RWPE2 (cell line): ENCODE data around the gene CSAD.

Experiments used
- ATAC-seq: fragments of 200-7000 bp; cut with Tn5 transposase; 3 replicates; pipeline ENCODE4 v1.9.1; 2021; ENCODE audit warnings: low read depth
- DNase-seq: peaks from one replicate; pipeline ENCODE4 v3.0.0-alpha.2; 2020; ENCODE audit warnings: low spot score
- H3K27ac ChIP-seq: fragments of 450-650 bp; 2 replicates; pipeline ENCODE4 v1.5.1; 2017; ENCODE audit warnings: mild to moderate bottlenecking; ENCODE audit not compliant: poor library complexity, severe bottlenecking
- H3K27me3 ChIP-seq: fragments of 250-450 bp; sonication (Bioruptor Pico); 2 replicates; pipeline ENCODE4 v1.5.1; 2021; ENCODE audit warnings: mild to moderate bottlenecking, moderate library complexity; ENCODE audit not compliant: insufficient read depth, poor library complexity, severe bottlenecking
- H3K36me3 ChIP-seq: fragments of 250-450 bp; sonication (Bioruptor Pico); 2 replicates; pipeline ENCODE4 v1.5.1; 2020; ENCODE audit warnings: low read depth, mild to moderate bottlenecking, moderate library complexity
- H3K4me1 ChIP-seq: fragments of 250-450 bp; sonication (Bioruptor Pico); 2 replicates; pipeline ENCODE4 v1.5.1; 2021; ENCODE audit warnings: mild to moderate bottlenecking, moderate library complexity; ENCODE audit not compliant: insufficient read depth, poor library complexity, severe bottlenecking
- H3K4me3 ChIP-seq: fragments of 250-450 bp; sonication (Bioruptor Pico); 2 replicates; pipeline ENCODE4 v1.5.1; 2021; ENCODE audit warnings: mild to moderate bottlenecking, moderate library complexity; ENCODE audit not compliant: severe bottlenecking
- H3K9me3 ChIP-seq: fragments of 250-450 bp; sonication (Bioruptor Pico); 2 replicates; pipeline ENCODE4 v1.5.1; 2021; ENCODE audit warnings: mild to moderate bottlenecking, moderate library complexity; ENCODE audit not compliant: severe bottlenecking
- CTCF ChIP-seq: fragments of 450-650 bp; IDR thresholded peaks from one replicate; pipeline ENCODE4 v1.5.1; 2017; ENCODE audit warnings: mild to moderate bottlenecking, moderate library complexity; ENCODE audit not compliant: poor library complexity, severe bottlenecking

CSAD gene

DNA sequence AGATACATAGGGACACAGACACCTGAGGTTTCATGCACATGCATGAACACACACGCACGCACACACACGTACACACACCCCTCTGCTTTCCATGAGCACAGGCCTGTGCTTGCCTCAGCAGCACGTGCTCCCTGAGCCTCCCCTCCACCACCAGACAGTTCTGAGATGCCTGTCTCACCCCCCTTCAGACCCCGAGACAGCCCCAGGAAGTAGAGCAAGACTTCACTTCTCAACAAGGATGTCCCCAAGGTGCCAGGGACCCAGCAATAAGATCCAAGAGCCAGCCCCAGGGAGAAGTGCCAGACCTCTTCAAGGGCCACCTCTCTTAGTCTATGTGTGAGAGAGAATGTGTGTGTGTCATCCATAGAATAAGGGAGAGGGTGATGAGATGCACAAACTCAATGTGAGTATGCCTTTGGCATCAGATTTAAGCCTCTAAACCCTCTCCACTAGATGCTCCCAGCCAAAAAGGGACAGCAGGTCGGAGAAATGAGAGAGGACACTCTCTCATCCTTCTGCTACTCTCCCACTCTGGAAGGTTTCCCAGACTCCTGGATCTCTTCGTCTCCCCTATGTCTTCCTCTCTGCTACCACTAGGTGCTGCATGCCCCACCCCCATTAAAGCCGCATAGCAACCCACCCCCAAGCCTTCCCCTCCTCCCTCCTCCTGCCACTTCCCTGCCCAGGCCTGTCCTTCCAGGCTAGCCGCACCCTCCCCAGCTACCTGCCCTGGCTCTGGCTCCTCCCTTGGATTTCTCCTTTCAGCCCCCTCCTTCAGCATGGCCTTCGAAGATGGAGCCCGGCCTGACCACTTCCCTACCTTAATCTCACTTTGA is 43.6 kb upstream of the CSAD start:
- peak; percentile 42 for TF ChIP-seq CTCF
- H3K36me3 ChIP-seq, result peaks cover under 1% of the 10 kb centered on the region
- H3K27ac ChIP-seq, result peak overlapping the region; percentile 96
- ATAC-seq (peak; percentile 45), DNase-seq (peak; percentile 88)
- H3K27me3 ChIP-seq, result no peaks in the 10 kb centered on the region
- H3K4me3 ChIP-seq, result no peak overlapping the region
- H3K4me1 ChIP-seq, result peaks cover 41% of the 10 kb centered on the region
- H3K9me3 ChIP-seq, result no peaks in the 10 kb centered on the region

DNA sequence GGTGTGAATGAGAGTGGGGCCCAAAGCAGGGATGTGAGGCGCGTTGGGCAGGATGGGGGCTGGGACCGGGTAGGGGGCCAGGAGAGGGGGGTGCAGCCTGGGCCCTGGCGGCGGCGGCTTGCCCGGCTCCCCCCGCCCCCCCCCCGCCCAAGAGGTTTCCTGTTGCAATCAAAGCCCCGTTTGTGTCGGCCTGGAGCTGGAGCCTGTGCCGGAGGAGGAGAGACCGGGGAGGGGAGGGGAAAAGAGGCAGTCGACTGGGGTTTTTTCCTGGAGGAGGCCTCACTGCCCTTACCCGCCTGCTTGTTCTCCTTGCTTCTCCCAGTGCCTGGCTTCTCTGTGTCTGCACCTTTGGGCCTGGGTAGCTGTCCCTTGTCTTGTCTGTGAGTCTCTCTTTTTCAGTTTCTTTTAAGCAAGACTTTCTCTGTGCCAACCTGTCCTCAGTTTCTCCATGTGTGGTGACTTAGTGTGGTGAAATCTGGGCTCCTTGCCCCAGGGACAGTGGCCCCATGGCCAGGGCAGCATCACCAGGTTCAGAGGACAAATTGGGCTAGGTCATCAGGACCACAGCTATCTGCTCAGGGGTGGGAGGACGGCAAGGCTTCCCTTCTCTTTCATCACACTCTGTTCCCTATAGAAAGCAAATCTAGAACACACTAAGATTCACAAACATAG is 42.8 kb upstream of the CSAD start:
- no peaks in the 10 kb centered on the region for H3K9me3 ChIP-seq
- no peak for TF ChIP-seq CTCF
- no peaks in the 10 kb centered on the region for H3K27me3 ChIP-seq
- H3K4me1 ChIP-seq, result peaks cover 40% of the 10 kb centered on the region
- no peak overlapping the region for H3K4me3 ChIP-seq
- H3K27ac ChIP-seq, result peak overlapping the region; percentile 96
- no peak for ATAC-seq
- peak; percentile 42 for DNase-seq
- H3K36me3 ChIP-seq, result no peaks in the 10 kb centered on the region

DNA sequence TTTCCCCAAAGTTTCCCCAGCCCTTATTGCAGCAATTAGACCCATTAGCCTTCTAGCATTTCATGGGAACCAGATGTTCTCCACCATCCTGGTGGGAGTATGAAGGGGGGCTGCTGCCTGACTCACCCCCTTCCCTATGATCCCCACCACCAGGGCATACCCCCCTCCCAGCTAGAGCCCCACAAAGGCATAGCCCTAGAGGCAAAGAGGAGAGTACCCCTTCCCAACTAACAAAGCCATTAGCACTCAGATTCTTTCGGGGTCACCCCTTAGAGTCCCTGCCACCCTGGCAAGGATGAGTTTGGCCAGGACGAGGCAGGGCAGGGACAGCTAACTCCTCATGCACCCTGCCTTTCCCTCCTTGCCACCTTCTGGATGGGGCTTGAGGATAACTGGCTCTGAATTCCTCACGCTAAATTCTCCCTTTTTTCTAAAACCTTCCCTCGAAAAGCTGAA is 42.1 kb upstream of the CSAD start:
- peaks cover 47% of the 10 kb centered on the region for H3K4me1 ChIP-seq
- no peak overlapping the region for H3K4me3 ChIP-seq

GRCh38 chr12:53222170-53222721 is 41.5 kb upstream of the CSAD start:
- peak; percentile 18 for DNase-seq
- peaks cover under 1% of the 10 kb centered on the region; the same call in 1 of the 2 replicates for H3K36me3 ChIP-seq
- H3K27ac ChIP-seq, result peak overlapping the region; percentile 96
- H3K9me3 ChIP-seq, result no peaks in the 10 kb centered on the region
- H3K27me3 ChIP-seq, result no peaks in the 10 kb centered on the region
- no peak overlapping the region for H3K4me3 ChIP-seq
- ATAC-seq, result no peak
- H3K4me1 ChIP-seq, result peaks cover 53% of the 10 kb centered on the region
- TF ChIP-seq CTCF, result no peak

More for the DNA sequence above, 42.1 kb upstream of the CSAD start:
- ATAC-seq, result no peak
- Histone ChIP-seq H3K9me3 (no peaks in the 10 kb centered on the region), H3K27me3 (no peaks in the 10 kb centered on the region), H3K27ac (peak overlapping the region; percentile 96), H3K36me3 (no peaks in the 10 kb centered on the region)
- no peak for TF ChIP-seq CTCF
- peak; percentile 19 for DNase-seq
